Effector CD8-positive, alpha-beta T cell (primary cell): ENCODE results near the gene MTFP1.
"Not testable (repeated sequence)": the region's sequence is repeated elsewhere in the genome, so short reads cannot be mapped to it uniquely, and the experiment has no call there.

Source experiments
- DNase-seq: peaks from one replicate; lab custom pipeline; 2025; lab: John Stamatoyannopoulos, UW

Gene MTFP1

GRCh38 chr22:30402028-30402765, 23.4 kb upstream of the MTFP1 start:
- DNase-seq: no peak

DNA sequence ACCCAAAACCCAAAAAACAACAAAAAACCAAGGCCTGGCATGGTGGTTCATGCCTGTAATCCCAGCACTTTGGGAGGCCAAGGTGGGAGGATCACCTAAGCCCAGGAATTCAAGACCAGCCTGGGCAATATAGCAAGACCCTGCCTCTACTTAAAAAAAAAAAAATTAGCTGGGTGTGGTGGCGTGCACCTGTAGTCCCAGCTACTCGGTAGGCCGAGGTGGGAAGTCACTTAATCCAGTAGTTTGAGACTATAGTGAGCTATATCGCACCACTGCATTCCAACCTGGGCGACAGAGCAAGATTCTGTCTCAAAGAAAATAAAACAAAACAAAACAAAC, 22.8 kb upstream of the MTFP1 start:
- DNase-seq: not testable (repeated sequence)

DNA sequence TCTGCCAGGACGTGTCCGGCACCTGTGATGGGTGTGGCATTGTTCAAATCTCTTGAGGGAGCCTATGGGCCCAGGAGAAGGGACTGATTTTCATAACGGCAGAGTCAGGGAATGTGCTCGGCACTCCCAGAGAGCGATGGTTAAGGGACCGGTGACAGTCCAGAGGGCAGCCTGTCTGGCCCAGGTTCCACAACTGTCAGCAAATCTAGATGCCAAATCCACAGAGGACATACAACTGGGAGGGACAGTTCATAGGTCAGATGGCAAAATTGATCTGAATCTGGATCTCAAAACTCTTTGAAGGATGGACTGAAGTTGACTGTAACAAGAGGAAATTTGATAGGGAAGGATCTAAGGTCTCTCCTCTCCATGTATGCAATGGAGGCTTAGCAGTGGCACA, 21.3 kb upstream of the MTFP1 start:
- DNase-seq: no peak

DNA sequence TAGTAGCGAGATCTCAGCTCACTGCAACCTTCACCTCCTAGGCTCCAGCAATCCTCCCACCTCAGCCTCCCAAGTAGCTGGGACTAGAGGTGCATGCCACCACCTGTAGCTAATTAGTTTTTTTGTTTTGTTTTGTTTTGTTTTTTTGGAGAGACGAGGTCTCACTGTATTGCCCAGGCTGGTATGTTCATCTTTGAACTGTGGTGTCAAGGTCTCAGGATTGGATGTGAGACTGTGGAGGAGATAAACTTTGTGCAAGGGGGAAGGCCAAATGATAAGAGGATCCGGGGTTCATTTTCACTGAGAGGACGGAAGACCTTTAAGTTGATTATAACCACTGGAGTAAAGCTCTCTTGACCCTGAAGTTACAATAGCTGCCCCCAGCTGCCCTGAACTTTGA, 19.8 kb upstream of the MTFP1 start:
- no peak for DNase-seq

DNA sequence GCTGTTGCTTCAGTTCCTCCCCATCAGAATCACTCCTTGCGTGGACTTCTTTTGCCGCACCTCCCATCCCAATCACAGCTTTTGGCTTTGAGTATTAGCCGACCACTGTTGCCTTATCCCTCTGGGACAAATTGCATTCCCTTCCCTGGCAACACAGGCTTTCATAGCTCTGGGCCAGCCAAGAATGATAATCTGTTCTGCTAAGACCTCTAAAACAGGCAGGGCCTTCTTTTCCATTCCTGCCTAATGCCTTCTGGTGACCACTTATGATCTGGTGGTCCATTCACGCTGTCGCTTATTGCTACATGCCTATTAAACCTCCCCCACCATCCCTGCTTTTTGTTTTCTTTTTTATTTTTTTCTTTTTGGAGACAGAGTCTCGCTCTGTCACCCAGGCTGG, 19.2 kb upstream of the MTFP1 start:
- no peak for DNase-seq

- no peak for DNase-seq
Observed at GRCh38 chr22:30408388-30409102, 17.0 kb upstream of the MTFP1 start.

GRCh38 chr22:30411780-30412179, 13.8 kb upstream of the MTFP1 start:
- no peak for DNase-seq

DNA sequence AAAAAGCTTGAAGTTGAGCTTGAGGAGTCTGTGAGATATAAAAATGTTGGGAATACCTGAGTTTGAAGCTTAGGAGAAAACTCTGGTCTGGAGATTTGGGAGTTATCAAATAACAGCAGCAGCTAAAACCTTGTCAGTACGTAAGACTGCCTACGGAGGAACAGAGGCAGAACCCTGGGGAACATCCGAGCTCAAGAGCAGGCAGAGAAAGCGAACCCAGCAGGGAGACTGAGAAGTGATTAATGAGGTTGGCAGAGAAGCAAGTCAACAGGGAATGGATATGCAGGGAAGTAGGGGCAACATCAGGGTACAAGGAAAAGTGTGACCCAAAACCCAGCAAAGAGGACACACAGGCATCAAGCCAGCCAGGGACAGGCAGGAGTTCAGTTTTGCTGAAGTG, 12.6 kb upstream of the MTFP1 start:
- DNase-seq: no peak

- no peak for DNase-seq
Observed at GRCh38 chr22:30413745-30414524, 11.6 kb upstream of the MTFP1 start.

DNA sequence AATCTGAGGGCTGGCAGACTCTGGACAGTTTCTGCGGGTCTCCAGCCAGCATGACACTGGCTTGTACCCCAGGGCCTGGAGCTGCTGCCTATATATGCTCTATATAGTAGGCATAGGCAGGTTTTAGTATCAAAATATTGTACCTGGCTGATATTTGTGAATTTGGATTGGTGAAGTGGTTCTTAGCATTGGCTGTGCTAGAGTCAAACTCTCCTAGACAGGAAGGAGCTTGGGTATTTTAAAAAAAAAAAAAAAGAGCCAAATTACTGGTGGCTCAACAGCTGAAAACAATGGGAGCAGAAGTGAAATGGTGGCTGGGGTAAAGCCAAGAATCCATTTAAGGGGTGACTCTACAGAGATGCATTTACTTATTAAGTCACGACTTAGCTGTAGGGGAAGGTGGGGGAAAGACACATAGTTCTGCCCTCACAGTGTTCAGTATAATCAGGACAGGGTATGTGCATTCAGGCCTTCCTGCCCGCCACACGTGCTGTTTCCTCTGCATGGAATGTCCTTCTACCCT, 11.0 kb upstream of the MTFP1 start:
- DNase-seq: no peak

DNA sequence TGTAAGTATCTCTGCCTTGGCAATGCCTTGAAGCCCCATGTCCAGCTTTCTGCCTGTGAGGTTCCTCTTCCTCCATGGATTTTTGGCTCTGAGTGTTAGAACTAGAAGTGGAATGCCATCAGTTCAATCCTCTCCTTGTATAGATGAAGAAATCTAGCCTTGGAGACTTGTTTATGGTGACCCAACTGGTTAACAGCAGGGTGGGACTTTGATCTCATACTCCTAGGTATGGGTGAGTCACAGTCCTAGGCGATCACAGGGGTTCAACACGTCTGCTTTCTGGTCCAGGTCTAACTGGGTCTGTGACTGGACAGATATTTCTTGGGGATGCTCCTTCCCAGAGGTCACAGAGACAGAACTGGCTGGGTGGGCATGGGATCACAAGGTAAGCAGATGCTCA, 9.2 kb upstream of the MTFP1 start:
- no peak for DNase-seq

- no peak for DNase-seq
Observed at GRCh38 chr22:30416837-30417236, 8.7 kb upstream of the MTFP1 start.

GRCh38 chr22:30420347-30421125, 5.0 kb upstream of the MTFP1 start:
- no peak for DNase-seq

DNA sequence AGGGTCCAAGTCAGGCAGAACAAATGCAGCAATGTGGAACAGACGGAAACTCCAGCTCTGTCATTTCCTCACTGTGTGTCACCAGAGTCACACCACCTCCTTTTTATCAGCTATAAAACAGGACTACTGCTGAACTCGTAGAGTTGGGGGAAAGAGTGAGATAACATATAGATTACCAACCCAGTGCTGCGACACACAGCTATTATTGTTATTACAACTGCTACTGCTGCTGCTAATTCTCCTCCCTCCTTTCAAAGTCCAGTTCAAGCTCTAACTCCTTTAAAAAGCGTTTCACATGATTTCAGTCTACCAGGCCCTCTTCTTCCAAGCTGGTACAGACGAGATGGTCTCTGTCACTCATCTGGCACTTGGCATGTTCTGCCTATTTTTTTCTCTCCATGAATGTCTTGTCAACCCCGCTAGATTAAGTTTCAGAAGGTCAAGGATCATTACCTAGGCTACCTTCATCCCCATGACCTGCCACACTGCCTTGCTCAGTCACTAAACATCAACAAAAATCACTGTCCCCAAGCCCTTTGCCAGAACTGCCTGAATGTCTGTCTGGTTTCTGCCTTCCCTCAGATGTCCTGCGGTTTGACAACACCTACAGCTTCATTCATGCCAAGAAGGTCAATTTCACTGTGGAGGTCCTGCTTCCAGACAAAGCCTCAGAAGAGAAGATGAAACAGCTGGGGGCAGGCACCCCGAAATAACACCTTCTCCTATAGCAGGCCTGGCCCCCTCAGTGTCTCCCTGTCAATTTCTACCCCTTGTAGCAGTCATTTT, 3.7 kb upstream of the MTFP1 start:
- no peak for DNase-seq

DNA sequence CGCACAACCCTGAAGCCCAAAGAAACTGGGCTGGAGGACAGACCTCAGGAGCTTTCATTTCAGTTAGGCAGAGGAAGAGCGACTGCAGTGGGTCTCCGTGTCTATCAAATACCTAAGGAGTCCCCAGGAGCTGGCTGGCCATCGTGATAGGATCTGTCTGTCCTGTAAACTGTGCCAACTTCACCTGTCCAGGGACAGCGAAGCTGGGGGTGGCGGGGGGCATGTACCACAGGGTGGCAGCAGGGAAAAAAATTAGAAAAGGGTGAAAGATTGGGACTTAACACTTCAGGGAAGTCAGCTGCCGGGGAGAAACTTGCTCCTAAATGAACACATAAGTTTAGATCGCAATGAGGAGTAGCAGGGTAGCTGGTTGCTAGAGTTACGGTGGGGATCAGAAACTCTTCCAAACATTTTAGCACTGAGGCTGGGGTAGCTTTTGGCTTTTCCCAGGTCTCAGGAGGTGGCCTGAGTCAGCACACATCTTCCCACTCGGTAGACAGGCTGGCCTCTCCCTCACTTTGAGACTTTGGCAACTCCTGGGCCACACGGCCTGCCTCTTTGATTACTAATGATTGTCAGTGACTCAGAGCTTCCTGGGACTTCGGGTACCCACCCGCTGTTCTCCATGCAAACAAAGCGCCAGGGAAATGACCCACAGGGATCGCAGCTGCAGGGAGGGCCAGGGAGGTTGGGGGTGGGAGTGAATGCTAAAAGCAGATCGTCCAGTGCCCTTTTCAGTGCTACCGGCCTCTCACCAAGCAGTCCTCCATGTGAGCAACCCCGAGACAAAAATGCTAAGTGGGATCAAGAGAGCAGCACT, 2.9 kb upstream of the MTFP1 start:
- no peak for DNase-seq

GRCh38 chr22:30423301-30423958, 2.1 kb upstream of the MTFP1 start:
- DNase-seq: peak; percentile 33

DNA sequence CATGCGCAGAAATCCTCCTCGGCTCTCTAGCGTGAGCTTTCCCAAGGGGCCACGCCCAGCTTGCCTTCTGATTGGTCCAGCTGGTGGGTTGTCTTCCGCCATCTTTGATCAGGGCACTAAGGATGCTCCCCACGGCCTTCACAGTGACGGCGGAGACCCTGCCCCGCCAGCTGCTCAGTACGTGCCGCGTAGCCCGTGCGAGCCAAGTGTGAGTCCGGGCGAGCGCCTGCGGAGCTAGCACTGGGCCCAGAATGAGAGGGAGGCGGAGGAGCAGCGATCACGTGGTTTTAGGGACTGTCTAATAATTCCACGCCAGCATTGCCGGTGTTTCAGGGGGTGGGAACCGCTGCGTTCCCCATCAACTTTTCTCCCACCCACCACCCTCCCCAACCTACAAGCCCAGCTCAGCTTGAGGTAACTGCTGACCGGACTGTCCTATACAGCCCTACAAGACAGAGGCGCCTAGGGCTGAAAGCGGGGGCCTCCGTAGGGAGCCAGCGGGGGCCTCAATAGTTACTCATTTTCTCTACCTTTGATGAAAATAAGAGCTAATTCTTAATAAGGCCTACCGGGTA, 1.5 kb upstream of the MTFP1 start:
- peak; percentile 97 for DNase-seq

DNA sequence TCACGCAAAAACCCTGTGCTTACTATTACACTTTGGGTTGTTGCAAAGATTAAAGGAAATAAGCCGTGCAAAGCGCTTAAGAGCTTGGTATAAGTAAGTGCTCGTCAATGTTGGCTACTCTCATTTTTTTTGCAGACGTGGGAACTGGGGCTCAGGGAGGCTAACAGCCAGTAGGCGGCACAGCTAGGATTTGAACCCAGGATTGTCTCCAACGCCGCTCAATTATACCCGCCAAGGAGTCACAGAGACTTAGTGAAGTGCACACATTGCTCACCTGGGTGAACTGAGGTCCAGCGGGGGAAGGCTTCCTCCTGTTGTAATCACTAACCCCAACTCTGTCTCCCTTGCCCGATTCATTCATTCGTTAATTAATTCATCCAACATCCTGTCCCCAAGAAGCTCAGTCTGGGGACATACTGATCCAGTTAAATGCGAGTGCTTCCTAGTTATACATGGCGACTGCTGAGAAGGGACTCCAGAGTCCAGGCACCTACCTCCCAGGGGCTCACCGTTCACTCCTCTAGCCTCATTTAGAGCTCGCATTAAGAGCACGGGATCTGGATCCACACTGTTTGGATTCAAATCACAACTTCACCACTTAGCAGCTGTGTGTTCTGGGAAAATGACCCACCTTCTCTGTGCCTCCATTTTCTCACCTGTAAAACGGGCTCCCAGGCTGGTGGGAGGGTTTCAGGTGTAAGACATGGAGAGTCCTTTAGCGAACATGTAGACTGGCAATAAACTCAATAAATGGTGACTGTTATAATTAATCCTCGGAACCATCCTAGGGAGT, 838 bp upstream of the MTFP1 start:
- no peak for DNase-seq

GRCh38 chr22:30425327-30425615, 297 bp upstream of the MTFP1 start:
- no peak for DNase-seq
